Measurements from ENCODE around the gene TBXA2R.
"Not testable (repeated sequence)": the region's sequence is repeated elsewhere in the genome, so short reads cannot be mapped to it uniquely, and the experiment has no call there.

The TBXA2R gene

GRCh38 chr19:3606690-3607289 is at the start of gene TBXA2R:
Gene TBXA2R (minus strand): TSS chr19:3606875. CDS start chr19:3600634, 6,241 bp downstream.
- Histone ChIP-seq H3K27me3 (ENCODE audit: control insufficient read depth in 1 of 2, insufficient read depth in 2 of 2, low read length in 2 of 2) (no peaks in the 10 kb centered on the region), H3K9me3 (ENCODE audit: low read length) (no peaks in the 10 kb centered on the region), H3K4me3 (ENCODE audit: low read depth in 1 of 2, low read length in 2 of 2) (peak within 1 kb of the TSS; percentile 54 to 68), H3K4me1 (ENCODE audit: insufficient read depth, low read length) (peaks cover 13% of the 10 kb centered on the region), H3K27ac (ENCODE audit: low read depth, low read length) (peak within 1 kb of the TSS; percentile 79), H3K9ac (ENCODE audit: low read length) (no peak within 1 kb of the TSS), H3K36me3 (ENCODE audit: insufficient read depth, low read length) (peaks cover 9% of the 10 kb centered on the region)

- Histone ChIP-seq H3K9me3 (ENCODE audit: low read length) (no peaks in the 10 kb centered on the region), H3K4me3 (ENCODE audit: low read depth in 1 of 2, low read length in 2 of 2) (no peak overlapping the region), H3K27me3 (ENCODE audit: control insufficient read depth in 1 of 2, insufficient read depth in 2 of 2, low read length in 2 of 2) (no peaks in the 10 kb centered on the region), H3K4me1 (ENCODE audit: insufficient read depth, low read length) (no peaks in the 10 kb centered on the region), H3K27ac (ENCODE audit: low read depth, low read length) (peak overlapping the region; percentile 23), H3K36me3 (ENCODE audit: insufficient read depth, low read length) (peaks cover 77% of the 10 kb centered on the region), H3K9ac (ENCODE audit: low read length) (no peak overlapping the region)
Measured at GRCh38 chr19:3656073-3656746, 49.5 kb upstream of the TBXA2R start.

DNA sequence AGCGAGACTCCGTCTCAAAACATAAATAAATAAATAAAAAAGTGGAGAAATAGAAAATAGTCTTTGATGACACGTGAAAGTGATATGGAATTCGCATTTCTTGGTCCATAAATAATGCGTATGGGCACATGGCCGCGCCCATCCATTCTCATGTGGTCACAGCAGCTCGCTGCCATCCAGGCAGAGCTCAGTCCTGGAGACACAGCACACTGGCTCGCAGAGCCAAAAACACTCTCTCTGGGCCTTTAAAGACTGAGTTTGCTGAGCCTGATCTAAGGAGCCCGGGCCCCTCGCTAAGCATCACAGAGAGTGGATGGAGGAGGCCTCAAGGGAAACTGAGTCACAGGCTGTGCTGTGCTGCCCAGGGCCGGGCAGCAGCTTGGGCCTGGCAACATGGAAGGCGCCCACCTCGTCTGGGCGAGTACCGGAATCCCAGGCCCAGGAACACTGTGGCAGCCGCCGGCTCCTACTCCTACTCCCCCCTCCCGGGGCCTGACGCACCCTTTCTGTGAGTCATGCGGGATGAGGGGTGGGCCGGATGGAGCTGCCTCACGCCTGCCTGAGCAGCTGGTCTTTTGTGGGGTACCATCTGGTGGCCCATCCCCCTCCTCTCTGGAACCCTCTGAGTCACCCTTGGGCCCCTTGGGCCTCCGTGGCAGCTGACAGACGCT is 48.9 kb upstream of the TBXA2R start:
- Histone ChIP-seq H3K27ac (ENCODE audit: low read depth, low read length) (no peak overlapping the region), H3K4me3 (ENCODE audit: low read depth in 1 of 2, low read length in 2 of 2) (no peak overlapping the region), H3K27me3 (ENCODE audit: control insufficient read depth in 1 of 2, insufficient read depth in 2 of 2, low read length in 2 of 2) (no peaks in the 10 kb centered on the region), H3K9ac (ENCODE audit: low read length) (no peak overlapping the region), H3K9me3 (ENCODE audit: low read length) (no peaks in the 10 kb centered on the region), H3K36me3 (ENCODE audit: insufficient read depth, low read length) (peaks cover 75% of the 10 kb centered on the region), H3K4me1 (ENCODE audit: insufficient read depth, low read length) (no peaks in the 10 kb centered on the region)

DNA sequence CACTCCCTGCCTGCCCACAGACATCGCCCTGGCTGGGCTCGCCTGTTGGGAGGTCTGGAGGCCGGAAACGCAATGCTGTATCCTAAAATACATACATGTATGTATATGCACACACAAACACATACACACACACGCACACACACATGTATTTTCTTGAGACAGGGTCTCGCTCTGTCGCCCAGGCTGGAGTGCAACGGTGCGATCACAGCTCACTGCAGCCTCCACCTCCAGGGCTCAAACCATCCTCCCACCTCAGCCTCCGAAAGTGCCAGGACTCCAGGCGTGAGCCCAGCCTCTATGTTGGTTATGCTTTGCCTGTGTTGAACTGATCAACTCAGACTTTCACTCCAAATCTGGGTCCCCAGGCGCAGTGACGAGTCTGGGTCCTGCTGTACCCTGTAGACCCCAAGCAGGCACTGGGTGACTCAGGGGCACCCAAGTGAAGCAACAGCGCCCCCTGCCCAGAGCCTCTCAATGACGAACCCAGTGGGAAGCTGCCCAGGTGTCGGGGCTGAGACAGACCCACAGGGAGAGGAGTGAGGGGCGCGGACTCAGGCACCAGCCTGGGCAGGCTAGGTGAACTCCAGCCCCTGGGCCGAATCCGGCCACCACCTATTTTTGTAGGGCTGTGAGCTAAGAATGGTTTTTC is 47.3 kb upstream of the TBXA2R start:
- Histone ChIP-seq H3K9ac (ENCODE audit: low read length) (no peak overlapping the region), H3K27me3 (ENCODE audit: control insufficient read depth in 1 of 2, insufficient read depth in 2 of 2, low read length in 2 of 2) (no peaks in the 10 kb centered on the region), H3K27ac (ENCODE audit: low read depth, low read length) (no peak overlapping the region), H3K4me1 (ENCODE audit: insufficient read depth, low read length) (no peaks in the 10 kb centered on the region), H3K36me3 (ENCODE audit: insufficient read depth, low read length) (peaks cover 68% of the 10 kb centered on the region), H3K9me3 (ENCODE audit: low read length) (no peaks in the 10 kb centered on the region), H3K4me3 (ENCODE audit: low read depth in 1 of 2, low read length in 2 of 2) (no peak overlapping the region)

DNA sequence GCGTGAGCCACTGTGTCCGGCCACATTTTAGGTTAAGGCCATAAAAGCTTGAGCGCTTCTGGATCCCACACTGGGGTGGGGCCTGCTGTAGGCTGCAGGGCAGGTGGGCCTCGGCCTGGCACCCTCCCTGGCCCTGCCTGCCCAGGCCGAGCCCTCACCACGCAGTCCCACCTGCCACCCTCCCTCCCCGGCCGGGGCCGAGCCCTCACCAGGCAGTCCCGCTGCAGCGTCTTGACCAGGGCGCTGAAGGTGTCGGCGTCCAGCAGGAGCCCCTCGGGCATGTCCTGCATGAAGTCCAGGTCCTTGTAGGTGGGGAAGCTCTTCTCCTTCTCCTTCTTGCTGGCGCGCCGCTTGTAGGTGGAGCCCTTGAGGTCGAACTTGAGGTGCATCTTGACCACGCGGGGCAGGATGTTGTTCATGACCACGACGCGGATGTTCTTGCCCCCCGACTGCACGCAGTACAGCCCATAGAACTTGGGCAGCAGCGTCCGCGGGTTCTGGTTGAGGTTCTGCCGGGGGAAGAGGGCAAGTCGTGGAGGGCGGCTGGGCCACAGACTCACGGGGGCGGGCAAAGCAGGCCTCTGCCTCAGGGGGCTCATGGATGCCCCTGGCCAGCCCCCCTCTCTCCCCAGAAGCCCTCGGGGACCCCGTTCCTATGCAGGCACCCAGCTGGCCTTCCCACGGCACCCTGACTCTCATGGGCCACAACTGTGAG is 46.6 kb upstream of the TBXA2R start:
- Histone ChIP-seq H3K36me3 (ENCODE audit: insufficient read depth, low read length) (peaks cover 60% of the 10 kb centered on the region), H3K4me3 (ENCODE audit: low read depth in 1 of 2, low read length in 2 of 2) (no peak overlapping the region), H3K9me3 (ENCODE audit: low read length) (no peaks in the 10 kb centered on the region), H3K4me1 (ENCODE audit: insufficient read depth, low read length) (no peaks in the 10 kb centered on the region), H3K27ac (ENCODE audit: low read depth, low read length) (no peak overlapping the region), H3K27me3 (ENCODE audit: control insufficient read depth in 1 of 2, insufficient read depth in 2 of 2, low read length in 2 of 2) (no peaks in the 10 kb centered on the region), H3K9ac (ENCODE audit: low read length) (no peak overlapping the region)

DNA sequence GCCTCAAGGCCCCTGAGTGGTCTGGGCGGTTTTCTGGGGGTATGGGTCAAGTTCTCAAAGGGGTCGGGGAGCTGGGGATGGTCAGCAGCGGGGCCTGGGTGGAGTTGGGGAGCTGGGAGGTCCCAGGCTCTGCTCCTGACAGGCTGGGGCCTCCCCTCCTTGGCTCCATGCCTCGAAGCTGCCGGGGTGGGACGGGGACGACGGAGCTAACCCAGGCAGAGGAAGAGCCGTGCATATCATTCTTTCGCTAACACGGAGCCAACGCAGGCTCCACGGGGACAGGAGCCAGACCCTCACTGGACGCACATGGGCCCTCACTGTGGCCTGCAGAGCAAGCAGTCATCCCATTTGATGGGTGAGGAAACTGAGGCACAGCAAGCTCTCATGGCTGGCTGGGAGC is 45.7 kb upstream of the TBXA2R start:
- H3K27ac ChIP-seq (ENCODE audit: low read depth, low read length): no peak overlapping the region
- peaks cover 54% of the 10 kb centered on the region for H3K36me3 ChIP-seq (ENCODE audit: insufficient read depth, low read length)
- H3K4me3 ChIP-seq (ENCODE audit: low read depth in 1 of 2, low read length in 2 of 2): no peak overlapping the region
- H3K27me3 ChIP-seq (ENCODE audit: control insufficient read depth in 1 of 2, insufficient read depth in 2 of 2, low read length in 2 of 2): no peaks in the 10 kb centered on the region
- no peaks in the 10 kb centered on the region for H3K9me3 ChIP-seq (ENCODE audit: low read length)
- no peak overlapping the region for H3K9ac ChIP-seq (ENCODE audit: low read length)
- no peaks in the 10 kb centered on the region for H3K4me1 ChIP-seq (ENCODE audit: insufficient read depth, low read length)

GRCh38 chr19:3651684-3652083 is 45.0 kb upstream of the TBXA2R start:
- no peaks in the 10 kb centered on the region for H3K9me3 ChIP-seq (ENCODE audit: low read length)
- H3K27me3 ChIP-seq (ENCODE audit: control insufficient read depth in 1 of 2, insufficient read depth in 2 of 2, low read length in 2 of 2): no peaks in the 10 kb centered on the region
- H3K27ac ChIP-seq (ENCODE audit: low read depth, low read length): no peak overlapping the region
- H3K4me3 ChIP-seq (ENCODE audit: low read depth in 1 of 2, low read length in 2 of 2): no peak overlapping the region
- no peak overlapping the region for H3K9ac ChIP-seq (ENCODE audit: low read length)
- H3K36me3 ChIP-seq (ENCODE audit: insufficient read depth, low read length): peaks cover 50% of the 10 kb centered on the region
- H3K4me1 ChIP-seq (ENCODE audit: insufficient read depth, low read length): no peaks in the 10 kb centered on the region

DNA sequence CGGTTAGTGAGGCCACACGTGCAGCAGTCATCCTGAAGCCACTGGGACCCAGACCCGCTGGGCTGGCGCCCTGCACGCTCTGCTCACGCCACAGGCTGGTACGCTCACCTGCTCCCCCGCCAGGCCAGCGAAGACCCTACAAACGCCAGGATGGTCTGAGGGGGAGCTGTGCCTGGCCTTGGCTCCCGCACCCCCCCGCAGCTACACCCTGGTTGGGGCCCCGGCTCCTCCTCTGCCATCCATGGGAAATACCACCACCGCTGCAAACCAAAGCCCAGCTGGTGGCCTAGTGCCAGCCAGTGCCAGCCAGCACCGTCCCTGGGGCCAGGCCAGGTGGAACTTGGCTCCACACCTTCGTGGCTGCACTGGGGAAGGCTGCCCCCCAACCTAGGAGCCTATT is 43.2 kb upstream of the TBXA2R start:
- Histone ChIP-seq H3K4me3 (ENCODE audit: low read depth in 1 of 2, low read length in 2 of 2) (no peak overlapping the region), H3K9me3 (ENCODE audit: low read length) (no peaks in the 10 kb centered on the region), H3K9ac (ENCODE audit: low read length) (no peak overlapping the region), H3K4me1 (ENCODE audit: insufficient read depth, low read length) (peaks cover under 1% of the 10 kb centered on the region), H3K27me3 (ENCODE audit: control insufficient read depth in 1 of 2, insufficient read depth in 2 of 2, low read length in 2 of 2) (no peaks in the 10 kb centered on the region), H3K27ac (ENCODE audit: low read depth, low read length) (no peak overlapping the region), H3K36me3 (ENCODE audit: insufficient read depth, low read length) (peaks cover 61% of the 10 kb centered on the region)

DNA sequence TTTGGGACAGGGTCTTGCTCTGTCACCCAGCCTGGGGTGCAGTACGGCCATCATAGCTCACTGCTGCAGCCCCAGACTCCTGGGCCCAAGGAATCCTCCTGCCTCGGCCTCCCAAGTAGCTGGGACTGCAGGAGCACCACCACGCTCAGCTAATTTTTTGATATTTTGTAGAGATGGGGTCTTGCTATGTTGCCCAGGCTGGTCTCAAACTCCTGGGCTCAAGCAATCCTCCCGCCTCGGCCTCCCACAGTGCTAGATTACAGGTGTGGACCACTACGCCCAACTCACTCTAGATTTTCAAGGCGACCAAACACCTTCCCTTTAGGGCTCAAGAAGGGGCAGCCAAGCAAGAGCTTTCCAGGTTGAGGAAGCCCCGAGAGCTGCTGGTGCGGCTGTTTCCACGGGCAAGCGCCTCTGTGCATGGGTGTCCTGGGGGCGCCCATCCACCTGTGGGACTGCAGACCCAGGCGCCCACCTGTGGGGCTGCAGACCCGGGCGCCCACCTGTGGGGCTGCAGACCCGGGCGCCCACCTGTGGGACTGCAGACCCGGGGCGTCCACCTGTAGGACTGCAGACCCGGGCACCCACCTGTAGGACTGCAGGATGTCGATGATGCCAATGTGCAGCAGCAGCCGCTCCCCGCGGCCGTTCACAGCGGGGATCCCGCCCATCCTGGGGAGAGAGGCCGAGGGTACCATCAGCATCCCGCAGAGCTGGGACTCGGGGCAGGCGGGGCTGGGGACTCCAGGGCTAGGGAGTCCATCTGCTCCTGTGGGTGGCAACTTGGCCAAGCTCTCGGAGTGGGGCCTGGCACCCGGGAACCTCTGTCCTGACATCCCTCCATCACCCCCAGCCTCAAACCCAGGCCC is 41.6 kb upstream of the TBXA2R start:
- H3K36me3 ChIP-seq (ENCODE audit: insufficient read depth, low read length): peaks cover 61% of the 10 kb centered on the region
- no peaks in the 10 kb centered on the region for H3K9me3 ChIP-seq (ENCODE audit: low read length)
- peaks cover 6% of the 10 kb centered on the region for H3K4me1 ChIP-seq (ENCODE audit: insufficient read depth, low read length)
- H3K27ac ChIP-seq (ENCODE audit: low read depth, low read length): no peak overlapping the region
- no peaks in the 10 kb centered on the region for H3K27me3 ChIP-seq (ENCODE audit: control insufficient read depth in 1 of 2, insufficient read depth in 2 of 2, low read length in 2 of 2)
- H3K9ac ChIP-seq (ENCODE audit: low read length): no peak overlapping the region
- H3K4me3 ChIP-seq (ENCODE audit: low read depth in 1 of 2, low read length in 2 of 2): no peak overlapping the region

GRCh38 chr19:3647102-3647501 is 40.4 kb upstream of the TBXA2R start:
- H3K36me3 ChIP-seq (ENCODE audit: insufficient read depth, low read length): peaks cover 60% of the 10 kb centered on the region
- not testable (repeated sequence) for H3K4me3 ChIP-seq (ENCODE audit: low read depth in 1 of 2, low read length in 2 of 2); H3K4me1 ChIP-seq (ENCODE audit: insufficient read depth, low read length); H3K27me3 ChIP-seq (ENCODE audit: control insufficient read depth in 1 of 2, insufficient read depth in 2 of 2, low read length in 2 of 2); H3K9ac ChIP-seq (ENCODE audit: low read length); H3K27ac ChIP-seq (ENCODE audit: low read depth, low read length); H3K9me3 ChIP-seq (ENCODE audit: low read length)
